Right cardiac atrium (tissue), 5 donors: ENCODE measurements around the gene RPUSD2. TPM values are rescaled to one million over a fixed set of nuclear protein-coding genes. Genes with fewer than 3 reads are reported as not detected.
"Not testable (repeated sequence)": the region's sequence is repeated elsewhere in the genome, so short reads cannot be mapped to it uniquely, and the experiment has no call there.

Source experiments
- ATAC-seq, 2 donors: fragments of 200-7000 bp; cut with Tn5 transposase; one replicate each; pipeline versions ENCODE4 v1.8.0 to v1.9.1; 2020; ENCODE audit warnings: moderate library complexity in 2 of 2, mild to moderate bottlenecking in 1 of 2
- DNase-seq, 3 donors: peaks; one replicate each; pipeline ENCODE4 v3.0.0-alpha.2; 2020
- H3K27ac ChIP-seq: one replicate; pipeline ENCODE4 v1.5.1; 2013; ENCODE audit warnings: mild to moderate bottlenecking, low read length, control low read depth, moderate library complexity
- H3K27me3 ChIP-seq: one replicate; pipeline ENCODE4 v1.6.1; 2013; ENCODE audit not compliant: control insufficient read depth, insufficient read depth
- H3K4me1 ChIP-seq: one replicate; pipeline ENCODE4 v1.6.1; 2013; ENCODE audit warnings: low read length; ENCODE audit not compliant: control insufficient read depth, insufficient read depth
- H3K4me3 ChIP-seq: one replicate; pipeline ENCODE4 v1.5.1; 2013; ENCODE audit warnings: low read length, control low read depth
- H3K9me3 ChIP-seq: one replicate; pipeline ENCODE4 v1.6.1; 2013; ENCODE audit warnings: low read length; ENCODE audit not compliant: control insufficient read depth
- WGBS: extraction: QIAGEN DNeasy Blood & Tissue Kit; methylation state at CpG from one replicate; pipeline ENCODE4 v1.1.7; 2013; 5-methylcytosine and 5-hydroxymethylcytosine counted together
- intact Hi-C, 4 donors: fragments of 100-400 bp; cut with DNase I; formaldehyde crosslinking; loops; one replicate each; pipeline versions ENCODE4 v1.11.0 to v1.14.0; 2022 to 2023
- polyA plus RNA-seq: library from polyadenylated mRNA; stranded (reverse); fragments of 200-250 nt; gene quantifications from one replicate; pipeline ENCODE4 v1.2.3, GENCODE V29; 2013
- total RNA-seq, 4 donors: library from RNA; stranded (reverse); fragmentation: NEBNext Ultra II Directional; extraction: Animal tissue kit (Norgen Biotek cat#: 25700); gene quantifications; one replicate each; pipeline ENCODE4 v1.2.1, GENCODE V29; 2021
- donor health status: healthy with polysubstance abuse.
- donor health status: DM: no; HTN: yes; CAD: no.
- donor health status: DM: no; HTN: no; CAD: no.
- donor health status: DM: no; HTN: yes; CAD: no; lungs with severe emphysema.
- donor health status: DM: yes; HTN: yes; CAD: no.

The RPUSD2 gene
- total and polyA plus RNA-seq, 5 donors = 7.6 to 9.7 (median 8.5) TPM

DNA sequence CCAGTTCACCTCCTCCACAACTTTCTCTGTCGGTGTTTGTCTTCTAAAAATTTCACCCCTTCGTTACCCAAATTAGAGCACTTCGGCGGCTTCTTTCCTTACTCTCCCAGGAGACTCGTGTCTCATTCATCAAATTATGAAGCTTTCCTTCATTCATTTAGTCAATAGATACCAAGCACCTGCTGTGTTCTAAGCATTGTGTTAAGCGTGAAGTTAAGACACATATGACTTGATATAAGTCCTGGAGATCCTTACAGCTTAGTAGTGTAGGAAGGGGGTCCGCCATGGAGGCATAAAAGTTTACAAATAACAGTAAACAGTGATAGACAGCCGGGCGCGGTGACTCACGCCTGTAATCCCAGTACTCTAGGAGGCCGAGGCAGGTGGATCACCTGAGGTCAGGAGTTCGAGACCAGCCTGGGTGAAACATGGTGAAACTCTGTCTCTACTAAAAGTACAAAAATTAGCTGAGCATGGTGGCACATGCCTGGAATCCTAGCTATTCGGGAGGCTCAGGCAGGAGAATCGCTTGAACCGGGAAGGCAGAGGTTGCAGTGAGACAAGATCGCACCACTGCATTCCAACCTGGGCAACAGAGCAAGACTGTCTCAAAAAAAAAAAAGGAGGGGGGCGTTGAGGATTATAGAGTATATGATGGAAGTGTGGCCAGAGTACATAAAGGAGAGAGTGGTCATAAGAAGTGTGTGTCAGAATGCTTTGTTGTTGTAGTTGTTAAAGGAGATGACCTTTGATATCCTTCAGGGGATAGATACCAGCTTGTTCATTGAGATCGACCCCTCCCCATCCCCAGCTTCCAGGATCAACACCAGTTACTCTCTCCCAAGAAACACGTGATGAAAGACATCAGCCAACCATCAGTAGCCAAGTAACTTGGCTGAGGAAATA, 3.5 kb upstream of the RPUSD2 start:
- 43% methylated on average over 19 of the region's 20 CpGs for WGBS
- Histone ChIP-seq H3K4me1 (peaks cover 4% of the 10 kb centered on the region), H3K27ac (peak overlapping the region; percentile 25), H3K9me3 (no peaks in the 10 kb centered on the region), H3K4me3 (peak overlapping the region; percentile 43), H3K27me3 (no peaks in the 10 kb centered on the region)
- DNase-seq = peak in 1 of 3 donors; percentile 55
- no peak for ATAC-seq
- intact Hi-C loops = no loop called here

- Histone ChIP-seq H3K27ac (no peak overlapping the region), H3K9me3 (no peaks in the 10 kb centered on the region), H3K27me3 (no peaks in the 10 kb centered on the region), H3K4me1 (peaks cover 5% of the 10 kb centered on the region), H3K4me3 (no peak overlapping the region)
- no peak for DNase-seq
- no peak for ATAC-seq
- intact Hi-C loops = no loop called here
- WGBS = 23% methylated on average over 7 of the region's 7 CpGs
Observed at GRCh38 chr15:40567111-40567510, 2.0 kb upstream of the RPUSD2 start.

DNA sequence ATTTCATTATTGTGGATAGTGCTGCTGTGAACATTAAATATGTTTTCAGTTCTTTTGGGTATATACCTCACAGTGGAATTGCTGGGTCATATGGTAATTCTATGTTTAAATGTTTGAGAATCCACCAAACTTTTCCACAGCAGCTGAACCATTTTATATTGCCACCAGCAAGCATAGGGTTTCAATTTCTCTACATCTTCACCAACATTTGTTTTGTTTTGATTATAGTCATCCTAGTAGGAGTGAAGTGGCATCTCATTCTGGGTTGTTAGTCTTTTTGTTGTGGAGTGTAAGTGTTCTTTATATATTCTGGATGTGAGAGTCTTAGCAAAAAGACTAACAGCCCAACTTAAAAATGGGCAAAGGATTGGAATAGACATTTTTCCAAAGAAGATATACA, 6.0 kb downstream of the RPUSD2 start:
- no peaks in the 10 kb centered on the region for H3K27me3 ChIP-seq
- H3K27ac ChIP-seq = no peak overlapping the region
- intact Hi-C loops = no loop called here
- H3K4me1 ChIP-seq = peaks cover 3% of the 10 kb centered on the region
- DNase-seq (no peak), ATAC-seq (no peak)
- no peak overlapping the region for H3K4me3 ChIP-seq
- no peaks in the 10 kb centered on the region for H3K9me3 ChIP-seq

- H3K4me3 ChIP-seq, H3K9me3 ChIP-seq, DNase-seq, H3K27ac ChIP-seq, intact Hi-C loops, H3K27me3 ChIP-seq, H3K4me1 ChIP-seq, ATAC-seq: not testable (repeated sequence)
- 97% methylated on average over 5 of the region's 5 CpGs for WGBS
Observed at GRCh38 chr15:40576914-40577313, 7.8 kb downstream of the RPUSD2 start.

DNA sequence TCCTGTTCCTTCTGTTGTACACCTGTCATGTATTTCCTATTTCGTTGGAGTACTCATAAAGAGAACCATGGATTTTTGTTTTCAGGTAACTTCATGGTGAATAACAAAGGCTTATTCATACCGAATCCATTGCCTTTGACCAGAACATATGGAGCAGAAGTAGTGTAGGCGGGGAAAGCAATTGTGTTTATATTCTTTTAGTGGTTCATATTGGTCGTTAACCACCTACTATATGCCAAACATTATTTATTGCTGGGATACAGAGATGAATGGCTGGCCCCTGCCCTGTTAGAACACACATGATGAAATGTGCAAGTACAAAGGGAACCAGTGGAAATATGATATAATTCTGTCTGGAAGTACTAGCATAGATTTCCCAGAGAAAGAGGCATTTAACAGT, 9.8 kb downstream of the RPUSD2 start:
- 85% methylated on average over 4 of the region's 4 CpGs for WGBS
- ATAC-seq = no peak

GRCh38 chr15:40581796-40582195, 12.7 kb downstream of the RPUSD2 start:
- 97% methylated on average over 2 of the region's 2 CpGs for WGBS
- H3K9me3 ChIP-seq, DNase-seq, H3K4me1 ChIP-seq, intact Hi-C loops, H3K27ac ChIP-seq, H3K27me3 ChIP-seq, H3K4me3 ChIP-seq, ATAC-seq: not testable (repeated sequence)

More for the DNA sequence above, 9.8 kb downstream of the RPUSD2 start:
- DNase-seq = no peak
- intact Hi-C loops = no loop called here
- H3K27me3 ChIP-seq = no peaks in the 10 kb centered on the region
- H3K4me1 ChIP-seq = no peaks in the 10 kb centered on the region
- no peak overlapping the region for H3K4me3 ChIP-seq
- no peaks in the 10 kb centered on the region for H3K9me3 ChIP-seq
- no peak overlapping the region for H3K27ac ChIP-seq

DNA sequence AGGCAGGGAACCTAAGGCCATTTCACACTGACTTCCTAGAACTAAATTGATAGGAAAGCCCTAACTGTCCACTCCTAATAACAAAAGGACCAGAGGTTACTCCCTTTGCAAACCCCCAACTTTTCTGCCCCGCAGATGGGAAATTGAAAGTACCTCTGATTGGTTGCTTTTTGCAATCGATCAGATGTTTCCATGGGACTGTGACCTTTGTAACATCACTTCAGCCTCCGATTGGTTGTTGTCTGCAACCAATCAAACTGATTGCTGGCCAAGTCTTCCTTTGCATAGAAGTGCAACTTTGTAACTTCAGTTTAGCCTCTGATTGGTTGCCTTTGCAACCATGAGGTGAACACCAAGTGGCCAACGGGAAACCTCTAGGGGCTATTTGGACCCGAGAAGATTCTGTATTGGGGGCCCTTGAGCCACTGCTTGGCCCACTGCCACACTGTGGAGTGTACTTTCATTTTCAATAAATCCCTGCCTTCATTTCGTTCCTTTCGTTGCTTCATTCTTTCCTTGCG, 13.7 kb downstream of the RPUSD2 start:
- ATAC-seq = peak; percentile 18 to 31

GRCh38 chr15:40584191-40584590, 15.1 kb downstream of the RPUSD2 start:
- Histone ChIP-seq H3K27me3 (no peaks in the 10 kb centered on the region), H3K4me3 (no peak overlapping the region), H3K27ac (no peak overlapping the region), H3K9me3 (no peaks in the 10 kb centered on the region), H3K4me1 (no peaks in the 10 kb centered on the region)
- DNase-seq = no peak
- 43% methylated on average over 2 of the region's 2 CpGs for WGBS
- intact Hi-C loops = no loop called here
- no peak for ATAC-seq

More for the DNA sequence above, 13.7 kb downstream of the RPUSD2 start:
- no peaks in the 10 kb centered on the region for H3K27me3 ChIP-seq
- H3K9me3 ChIP-seq = no peaks in the 10 kb centered on the region
- peak overlapping the region; percentile 45 for H3K4me3 ChIP-seq
- no peaks in the 10 kb centered on the region for H3K4me1 ChIP-seq
- no peak overlapping the region for H3K27ac ChIP-seq
- 66% methylated on average over 8 of the region's 8 CpGs for WGBS
- DNase-seq = no peak
- intact Hi-C loops = no loop called here

DNA sequence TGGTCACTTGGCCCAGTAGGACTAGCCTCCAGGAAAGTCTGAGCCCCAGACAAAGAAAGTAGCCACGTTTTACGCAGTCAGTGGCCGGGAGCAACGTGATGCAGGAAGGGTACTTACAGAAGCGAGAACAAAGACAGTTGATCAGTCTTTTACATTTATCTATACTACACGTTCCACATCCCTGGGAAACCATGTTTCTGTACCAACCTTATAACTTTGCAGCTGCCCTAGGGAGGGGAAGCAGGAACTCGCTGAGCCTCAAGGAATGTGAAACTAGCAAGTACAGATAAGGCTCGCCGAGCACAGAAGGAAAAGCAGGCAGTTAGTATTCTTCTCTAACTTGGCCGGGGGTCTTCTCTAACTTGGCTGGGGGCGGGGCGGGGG, 21.6 kb downstream of the RPUSD2 start:
- no peaks in the 10 kb centered on the region for H3K9me3 ChIP-seq
- WGBS = 22% methylated on average over 12 of the region's 12 CpGs
- H3K4me3 ChIP-seq = peak overlapping the region; percentile 61
- ATAC-seq (no peak), DNase-seq (no peak)
- H3K27ac ChIP-seq = no peak overlapping the region
- no peaks in the 10 kb centered on the region for H3K27me3 ChIP-seq
- H3K4me1 ChIP-seq = no peaks in the 10 kb centered on the region
- intact Hi-C loops = loop anchor here in 1 of 4 donors (10.0 kb wide), 1 partner anchor 76 kb away; no protein-coding TSS in a partner anchor

GRCh38 chr15:40591389-40591788, 22.3 kb downstream of the RPUSD2 start:
- H3K4me3 ChIP-seq = no peak overlapping the region
- ATAC-seq = no peak

GRCh38 chr15:40593165-40593564, 24.1 kb downstream of the RPUSD2 start:
- ATAC-seq (no peak), DNase-seq (no peak)
- H3K9me3 ChIP-seq = no peaks in the 10 kb centered on the region
- intact Hi-C loops = loop anchor here in 1 of 4 donors (10.0 kb wide), 1 partner anchor 78 kb away; no protein-coding TSS in a partner anchor
- H3K4me3 ChIP-seq = no peak overlapping the region
- no peaks in the 10 kb centered on the region for H3K4me1 ChIP-seq
- no peak overlapping the region for H3K27ac ChIP-seq
- H3K27me3 ChIP-seq = no peaks in the 10 kb centered on the region
- WGBS = 71% methylated on average over 2 of the region's 2 CpGs

More at GRCh38 chr15:40591389-40591788, 22.3 kb downstream of the RPUSD2 start:
- Histone ChIP-seq H3K27me3 (no peaks in the 10 kb centered on the region), H3K27ac (no peak overlapping the region), H3K9me3 (no peaks in the 10 kb centered on the region), H3K4me1 (no peaks in the 10 kb centered on the region)
- intact Hi-C loops = loop anchor here in 1 of 4 donors (10.0 kb wide), 1 partner anchor 77 kb away; no protein-coding TSS in a partner anchor
- WGBS = 54% methylated on average over 8 of the region's 8 CpGs
- no peak for DNase-seq
